ENCODE results near the gene ADAP2.
"Not testable (repeated sequence)": the region's sequence is repeated elsewhere in the genome, so short reads cannot be mapped to it uniquely, and the experiment has no call there.

The ADAP2 gene

GRCh38 chr17:30931582-30931981 lies 9.8 kb downstream of the ADAP2 start:
- DNase-seq, result not testable (repeated sequence)

DNA sequence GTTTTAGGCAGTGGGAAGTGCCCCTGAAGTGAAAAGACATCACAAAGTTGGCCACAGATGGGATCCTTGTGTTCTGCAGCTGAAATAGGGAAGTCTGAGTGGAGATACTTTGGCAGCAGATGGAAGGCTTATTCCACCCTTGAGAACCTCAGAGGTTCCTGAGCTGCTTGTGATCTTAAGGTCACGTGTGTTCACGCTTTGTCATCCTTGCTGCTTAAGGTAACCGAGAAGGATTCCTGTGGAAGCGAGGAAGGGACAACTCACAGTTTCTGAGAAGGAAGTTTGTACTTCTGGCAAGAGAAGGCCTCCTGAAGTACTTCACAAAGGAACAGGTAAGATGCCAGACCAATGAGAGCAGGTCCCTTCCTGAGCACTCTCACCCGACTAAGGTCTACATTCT lies 12.2 kb downstream of the ADAP2 start:
- no peak for DNase-seq

DNA sequence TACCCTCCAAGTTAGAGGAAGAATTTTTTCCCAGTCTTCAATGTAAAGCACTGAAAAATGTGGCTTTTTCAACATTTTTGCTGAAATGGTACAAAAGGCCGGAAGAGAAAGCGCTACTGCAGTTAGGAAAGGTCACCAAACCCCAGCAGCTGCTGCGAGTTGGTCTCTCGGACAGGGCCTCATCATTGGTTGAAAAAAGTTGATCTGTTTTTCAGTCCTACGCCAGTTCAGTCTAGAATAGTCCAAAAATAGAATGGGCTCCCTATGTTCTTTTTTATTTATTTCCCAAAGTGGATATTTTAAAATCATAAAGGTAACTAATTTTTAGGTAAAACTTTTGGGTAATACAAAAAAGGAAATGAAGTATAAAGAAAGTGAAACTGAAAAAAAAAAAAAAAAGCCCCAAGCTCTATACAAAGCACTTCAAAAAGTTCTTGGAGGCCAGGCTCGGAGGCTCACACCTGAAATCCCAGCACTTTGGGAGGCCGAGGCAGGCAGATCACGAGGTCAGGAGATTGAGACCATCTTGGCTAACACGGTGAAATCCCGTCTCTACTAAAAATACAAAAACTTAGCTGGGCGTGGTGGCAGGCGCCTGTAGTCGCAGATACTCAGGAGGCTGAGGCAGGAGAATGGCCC lies 17.4 kb downstream of the ADAP2 start:
- no peak for DNase-seq

DNA sequence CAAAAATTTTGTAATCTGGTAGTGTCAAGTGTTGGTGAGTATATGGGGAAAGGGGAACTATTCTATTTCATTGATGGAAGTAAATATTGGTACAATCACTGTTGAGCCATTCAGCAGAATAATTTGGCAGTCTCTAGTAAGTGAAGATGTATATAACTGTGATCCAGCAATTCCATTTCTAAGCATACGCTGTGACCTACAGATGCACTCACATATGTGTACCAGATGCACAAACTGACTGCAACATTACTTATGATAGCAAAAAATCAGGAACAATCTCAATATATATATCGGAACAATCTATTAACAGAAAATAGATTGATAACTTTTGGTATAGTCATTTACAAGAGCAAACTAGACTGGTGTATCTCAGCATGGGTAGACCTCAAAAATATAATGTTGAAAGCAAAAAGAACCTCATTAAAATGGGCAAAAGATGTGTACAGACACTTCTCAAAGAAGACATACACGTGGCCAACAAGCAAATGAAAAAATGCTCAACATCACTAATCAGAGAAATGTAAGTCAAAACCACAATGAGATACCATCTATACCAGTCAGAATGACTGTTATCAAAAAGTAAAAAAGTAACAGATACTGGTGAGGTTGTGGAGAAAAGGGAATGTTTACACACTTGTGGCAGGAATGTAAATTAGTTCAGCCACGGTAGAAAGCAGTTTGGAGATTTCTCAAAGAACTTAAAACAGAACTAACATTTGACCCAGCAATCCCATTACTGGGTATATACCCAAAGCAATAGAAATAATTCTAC lies 20.7 kb downstream of the ADAP2 start:
- no peak for DNase-seq

DNA sequence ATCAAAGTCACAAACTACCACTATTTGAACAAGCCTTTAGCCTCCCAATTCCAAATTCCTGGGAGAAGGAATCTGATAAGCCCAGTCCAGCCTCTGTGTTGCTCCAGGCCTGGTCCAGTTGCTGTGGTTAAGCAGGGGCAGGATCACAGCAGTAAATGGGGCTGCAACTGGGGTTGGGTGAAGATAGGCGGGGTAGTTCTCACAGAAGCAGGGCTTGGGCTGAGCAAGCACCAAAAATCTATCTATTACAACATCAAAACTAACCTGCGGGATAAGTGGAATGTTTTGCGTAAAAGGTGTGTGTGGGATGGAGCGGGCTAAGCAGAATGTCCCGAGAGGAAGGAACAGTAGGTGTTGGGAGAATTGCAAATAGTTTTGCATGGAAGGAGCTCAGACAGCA lies 26.1 kb downstream of the ADAP2 start:
- DNase-seq, result no peak

DNA sequence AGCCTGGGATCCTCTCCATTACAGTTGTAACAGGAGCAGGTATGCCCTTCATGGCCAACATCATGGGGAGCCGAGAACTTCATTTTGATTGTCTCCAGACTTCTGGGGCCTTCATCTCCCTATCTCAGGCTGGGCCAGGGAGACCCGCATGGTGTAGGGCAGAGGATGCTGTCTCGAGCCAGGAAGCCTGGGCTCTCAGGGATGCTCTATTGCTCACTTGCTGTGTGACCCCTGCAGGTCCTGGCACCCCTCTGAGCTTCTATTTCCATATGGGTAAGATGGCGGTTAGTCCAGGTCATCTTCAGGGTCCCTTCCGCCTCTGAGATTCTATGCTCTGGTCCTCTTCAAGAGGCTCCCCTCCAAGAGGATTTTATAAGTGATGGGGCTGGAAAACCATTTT lies 28.4 kb downstream of the ADAP2 start:
- no peak for DNase-seq

DNA sequence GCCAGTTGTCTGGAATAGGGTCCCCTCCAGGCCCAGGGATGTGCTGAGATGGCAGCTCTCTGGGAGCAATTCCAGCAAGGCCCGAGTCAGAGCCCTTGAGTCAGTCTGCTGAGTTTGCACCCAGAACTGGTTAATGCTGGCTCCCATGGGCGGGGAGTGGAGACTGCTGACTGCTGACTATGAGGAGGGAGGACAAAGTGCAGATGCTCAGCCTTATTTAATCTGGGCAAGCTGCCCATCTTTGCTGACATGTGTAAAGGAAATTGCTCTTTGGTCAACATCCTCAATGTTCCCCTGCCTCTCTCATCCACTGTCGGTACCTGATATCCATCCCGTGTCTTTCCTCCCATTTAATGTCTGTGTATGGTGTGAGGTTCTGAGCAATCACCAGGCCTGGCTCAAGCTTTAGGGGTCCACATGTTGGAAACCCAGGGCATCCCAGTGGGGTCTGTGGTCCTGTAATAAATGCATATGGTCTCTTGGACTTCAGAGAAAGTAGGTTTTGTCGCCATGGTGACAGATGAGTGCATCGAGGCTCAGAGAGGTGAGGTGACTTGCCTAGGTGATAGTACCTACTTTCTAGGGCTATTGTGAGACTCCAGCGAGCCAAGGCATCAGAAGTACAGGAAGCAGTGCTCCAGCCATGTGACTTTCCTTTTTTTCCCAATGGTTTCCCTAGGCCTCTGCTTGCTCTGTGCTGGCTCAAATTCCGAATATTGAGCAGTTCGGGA lies 29.1 kb downstream of the ADAP2 start:
- peak; percentile 90 for DNase-seq

GRCh38 chr17:30952638-30953393 lies 31.1 kb downstream of the ADAP2 start:
- DNase-seq, result no peak

GRCh38 chr17:30954046-30954830 lies 32.5 kb downstream of the ADAP2 start:
- no peak for DNase-seq

GRCh38 chr17:30956764-30957374 lies 35.1 kb downstream of the ADAP2 start:
- DNase-seq, result no peak

DNA sequence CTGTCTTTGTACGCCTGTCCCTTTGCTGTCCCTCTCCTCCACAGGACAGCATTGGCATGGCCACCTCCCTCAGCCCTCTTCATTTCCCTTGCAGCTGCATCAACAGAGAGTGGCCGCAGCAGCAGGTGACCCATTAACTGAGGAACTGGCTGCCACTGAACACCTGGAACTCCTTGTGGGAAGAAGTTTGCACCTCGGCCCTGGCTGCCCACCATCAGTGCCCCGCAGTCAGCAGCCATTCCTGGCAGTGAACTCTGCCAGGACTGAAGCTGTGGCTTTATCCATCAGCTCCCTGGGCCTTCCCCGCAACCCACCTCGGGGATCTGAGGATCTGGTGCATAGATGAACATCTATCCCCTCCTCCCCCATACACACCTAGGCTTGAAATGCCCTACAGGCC lies 36.0 kb downstream of the ADAP2 start:
- no peak for DNase-seq

- DNase-seq, result no peak
These were observed 36.4 kb downstream of the ADAP2 start for GRCh38 chr17:30958187-30958586.

DNA sequence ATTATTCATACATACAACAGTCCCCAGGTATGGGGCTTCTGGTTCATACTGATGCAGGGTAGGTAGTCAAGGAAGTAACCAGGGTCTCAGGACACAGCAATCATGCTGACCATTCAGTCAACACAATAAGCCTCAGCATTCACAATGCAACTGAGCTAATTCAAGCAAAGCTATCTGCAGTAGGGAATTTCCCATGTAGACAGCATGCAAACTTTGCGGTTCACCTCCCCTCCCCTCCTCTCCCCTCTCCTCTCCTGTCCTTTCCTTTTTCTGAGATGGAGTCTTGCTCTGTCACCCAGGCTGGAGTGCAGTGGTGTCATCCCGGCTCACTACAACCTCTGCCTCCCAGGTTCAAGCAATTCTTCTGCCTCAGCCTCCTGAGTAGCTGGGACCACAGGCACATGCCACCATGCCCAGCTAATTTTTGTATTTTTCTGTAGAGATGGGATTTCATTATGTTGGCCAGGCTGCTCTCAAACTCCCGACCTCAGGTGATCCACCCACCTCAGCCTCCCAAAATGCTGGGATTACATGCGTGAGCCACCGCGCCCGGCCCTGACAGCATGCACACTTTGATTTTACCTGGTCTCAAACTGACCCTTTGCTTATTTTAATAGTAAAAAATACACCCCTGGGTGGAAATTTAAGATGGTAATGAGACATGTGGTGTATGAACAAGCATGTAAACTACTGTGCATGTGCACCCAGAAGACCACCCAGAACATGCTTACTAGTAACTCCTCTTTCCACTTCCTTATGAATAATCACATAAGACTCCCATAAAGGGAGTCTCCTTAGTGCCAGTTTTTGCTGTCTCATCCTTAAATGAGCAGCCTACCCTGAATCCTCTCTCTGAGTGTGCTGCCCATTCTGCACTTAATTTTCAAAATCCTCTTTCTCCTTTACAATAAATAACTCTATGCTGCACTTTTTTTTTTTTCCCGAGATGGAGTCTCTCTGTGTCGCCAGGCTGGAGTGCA lies 39.8 kb downstream of the ADAP2 start:
- DNase-seq, result no peak

- DNase-seq, result not testable (repeated sequence)
These were observed 42.6 kb downstream of the ADAP2 start for GRCh38 chr17:30964312-30964711.

GRCh38 chr17:30964876-30965275 lies 43.1 kb downstream of the ADAP2 start:
- DNase-seq, result no peak

- DNase-seq, result no peak
These were observed 43.9 kb downstream of the ADAP2 start for GRCh38 chr17:30965686-30966085.

GRCh38 chr17:30967911-30968310 lies 46.2 kb downstream of the ADAP2 start:
- DNase-seq, result not testable (repeated sequence)

- no peak for DNase-seq
These were observed 48.5 kb downstream of the ADAP2 start for GRCh38 chr17:30969989-30970830.

DNA sequence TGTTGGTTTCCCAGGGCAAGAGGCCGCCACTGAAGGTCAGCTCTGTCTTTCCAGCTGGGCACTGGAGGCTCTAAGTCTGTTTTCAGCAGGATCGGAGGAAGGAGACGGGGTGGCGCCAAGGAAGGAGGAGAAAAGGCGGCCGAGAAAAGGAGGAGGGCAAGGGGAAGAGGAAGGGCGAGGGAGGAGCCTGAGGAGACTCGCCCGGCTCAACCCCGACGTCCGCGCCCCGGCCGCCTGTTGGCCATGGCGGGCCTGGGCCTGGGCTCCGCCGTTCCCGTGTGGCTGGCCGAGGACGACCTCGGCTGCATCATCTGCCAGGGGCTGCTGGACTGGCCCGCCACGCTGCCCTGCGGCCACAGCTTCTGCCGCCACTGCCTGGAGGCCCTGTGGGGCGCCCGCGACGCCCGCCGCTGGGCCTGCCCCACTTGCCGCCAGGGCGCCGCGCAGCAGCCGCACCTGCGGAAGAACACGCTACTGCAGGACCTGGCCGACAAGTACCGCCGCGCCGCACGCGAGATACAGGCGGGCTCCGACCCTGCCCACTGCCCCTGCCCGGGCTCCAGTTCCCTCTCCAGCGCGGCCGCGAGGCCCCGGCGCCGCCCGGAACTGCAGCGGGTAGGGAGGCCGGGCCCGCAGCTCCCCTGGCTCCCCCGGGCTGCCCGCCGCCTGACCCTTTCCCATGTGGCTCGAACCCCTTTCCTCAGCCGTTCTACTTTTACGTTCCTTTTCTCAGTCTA lies 49.3 kb downstream of the ADAP2 start, which contains the start of gene RNF135:
Gene RNF135, plus strand, starts transcription at position 209 of the 737 bp plus-strand sequence. Its CDS starts 35 bp downstream, at position 244.
- no peak for DNase-seq

Measured in NCI-H345 (cell line).